ENCODE results near the gene MCU. TPM values are rescaled to one million over a fixed set of nuclear protein-coding genes. Genes with fewer than 3 reads are reported as not detected.

The MCU gene
- total RNA-seq, 1 donor from 2014 or later: 66.3 TPM

DNA sequence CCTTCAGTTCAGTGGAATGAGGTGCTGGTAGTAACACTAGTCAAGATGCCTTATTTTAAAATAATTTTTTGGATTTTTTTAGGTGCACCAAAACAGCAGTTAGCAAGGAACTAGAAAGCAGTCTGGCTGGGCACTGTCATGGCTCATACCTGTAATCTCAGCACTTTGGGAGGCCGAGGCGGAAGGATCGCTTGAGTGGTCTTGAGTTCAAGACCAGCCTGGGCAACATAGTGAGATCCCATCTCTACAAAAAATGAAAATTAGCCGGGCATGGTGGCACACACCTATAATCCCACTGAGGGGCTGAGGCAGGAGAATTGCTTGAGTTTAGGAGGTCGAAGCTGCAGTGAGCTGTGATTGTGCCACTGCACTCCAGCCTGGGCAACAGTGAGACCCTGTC, 236.9 kb downstream of the MCU start:
- Histone ChIP-seq H3F3A (ENCODE audit: low read depth) (no peaks in the 10 kb centered on the region), H2AFZ (replicated peaks) (no peak overlapping the region), H3K4me1 (no peaks in the 10 kb centered on the region), H3K27ac (no peak overlapping the region), H3K9ac (no peak overlapping the region), H3K36me3 (no peaks in the 10 kb centered on the region), H3K27me3 (no peaks in the 10 kb centered on the region), H3K79me2 (ENCODE audit: low read depth) (no peaks in the 10 kb centered on the region), H3K4me2 (no peak overlapping the region), H3K9me3 (ENCODE audit: low read depth) (no peaks in the 10 kb centered on the region), H3K4me3 (no peak overlapping the region), H4K20me1 (ENCODE audit: low read depth) (no peaks in the 10 kb centered on the region)
- Mint-ChIP-seq H3K4me1 (no peaks in the 10 kb centered on the region), H3K4me3 (no peak overlapping the region), H3K36me3 (no peaks in the 10 kb centered on the region), H3K9me3 (no peaks in the 10 kb centered on the region), H3K27me3 (ENCODE audit: insufficient read depth, low read depth) (no peaks in the 10 kb centered on the region), H3K27ac (no peak overlapping the region)
- no peak for DNase-seq (ENCODE audit: low spot score)
- TF ChIP-seq EZH2 (IDR thresholded peaks at IDR 0.05): no peak
- no peak for TF ChIP-seq EZH2phosphoT487 (IDR thresholded peaks at IDR 0.05)
- TF ChIP-seq CTCF (IDR thresholded peaks at IDR 0.05): no peak

GRCh38 chr10:72930276-72930675, 238.3 kb downstream of the MCU start:
- Histone ChIP-seq H3K4me1 (no peaks in the 10 kb centered on the region), H3K27ac (no peak overlapping the region), H4K20me1 (ENCODE audit: low read depth) (no peaks in the 10 kb centered on the region), H3K27me3 (no peaks in the 10 kb centered on the region), H3K79me2 (ENCODE audit: low read depth) (no peaks in the 10 kb centered on the region), H2AFZ (replicated peaks) (peak overlapping the region; percentile 29), H3K4me3 (no peak overlapping the region), H3K9me3 (ENCODE audit: low read depth) (no peaks in the 10 kb centered on the region), H3K36me3 (no peaks in the 10 kb centered on the region), H3F3A (ENCODE audit: low read depth) (no peaks in the 10 kb centered on the region), H3K4me2 (no peak overlapping the region), H3K9ac (no peak overlapping the region)
- H3K27ac Mint-ChIP-seq: no peak overlapping the region
- H3K27me3 Mint-ChIP-seq (ENCODE audit: insufficient read depth, low read depth): no peaks in the 10 kb centered on the region
- DNase-seq (ENCODE audit: low spot score): no peak
- no peaks in the 10 kb centered on the region for H3K9me3 Mint-ChIP-seq
- H3K4me1 Mint-ChIP-seq: no peaks in the 10 kb centered on the region
- no peaks in the 10 kb centered on the region for H3K36me3 Mint-ChIP-seq
- TF ChIP-seq EZH2phosphoT487 (IDR thresholded peaks at IDR 0.05) (no peak), CTCF (IDR thresholded peaks at IDR 0.05) (no peak), EZH2 (IDR thresholded peaks at IDR 0.05) (no peak)
- no peak overlapping the region for H3K4me3 Mint-ChIP-seq

- Histone ChIP-seq H3F3A (ENCODE audit: low read depth) (no peaks in the 10 kb centered on the region), H3K27me3 (no peaks in the 10 kb centered on the region), H3K4me2 (no peak overlapping the region), H3K27ac (no peak overlapping the region), H3K9ac (no peak overlapping the region), H3K36me3 (no peaks in the 10 kb centered on the region), H2AFZ (replicated peaks) (no peak overlapping the region), H4K20me1 (ENCODE audit: low read depth) (no peaks in the 10 kb centered on the region), H3K4me3 (no peak overlapping the region), H3K9me3 (ENCODE audit: low read depth) (no peaks in the 10 kb centered on the region), H3K4me1 (no peaks in the 10 kb centered on the region), H3K79me2 (ENCODE audit: low read depth) (no peaks in the 10 kb centered on the region)
- Mint-ChIP-seq H3K27me3 (ENCODE audit: insufficient read depth, low read depth) (peaks cover 2% of the 10 kb centered on the region), H3K4me1 (no peaks in the 10 kb centered on the region), H3K36me3 (no peaks in the 10 kb centered on the region), H3K4me3 (no peak overlapping the region), H3K9me3 (no peaks in the 10 kb centered on the region), H3K27ac (no peak overlapping the region)
- no peak for DNase-seq (ENCODE audit: low spot score)
- TF ChIP-seq EZH2phosphoT487 (IDR thresholded peaks at IDR 0.05) (no peak), CTCF (IDR thresholded peaks at IDR 0.05) (no peak), EZH2 (IDR thresholded peaks at IDR 0.05) (no peak)
Observed at GRCh38 chr10:72932259-72933015, 240.5 kb downstream of the MCU start.

All from neural progenitor cell (in vitro differentiated cells).